ENCODE results near the gene HOXA10. TPM values are rescaled to one million over a fixed set of nuclear protein-coding genes. Genes with fewer than 3 reads are reported as not detected.

Gene HOXA10
- total RNA-seq, 4 donors from 2014 or later, result 4.0 TPM; not detected in 3

DNA sequence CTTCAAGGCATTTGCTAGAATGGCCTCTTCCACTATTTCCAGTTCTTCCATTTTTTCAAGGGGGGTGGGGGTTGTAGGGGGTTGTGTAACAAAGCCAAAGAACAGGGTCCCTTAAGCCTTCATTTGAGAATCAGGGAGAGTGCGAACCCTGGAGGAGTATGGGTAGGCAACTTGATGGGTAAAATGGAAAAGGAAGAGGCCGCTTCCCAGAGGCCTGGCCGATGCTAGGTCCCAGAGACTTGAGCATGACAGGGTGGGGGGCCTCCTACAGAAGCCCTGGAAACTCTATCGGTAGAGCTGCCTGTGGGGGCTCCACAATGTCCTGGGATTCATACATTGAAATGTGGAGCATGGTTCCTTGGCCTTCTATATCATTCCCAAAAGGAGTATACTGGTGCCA is 34.9 kb upstream of the HOXA10 start:
- WGBS, 2 donors, result 74 to 80% methylated on average over 4 of the region's 4 CpGs
- H3K4me1 ChIP-seq, result peaks cover 15 to 32% of the 10 kb centered on the region in 2 donors
- H3K27ac ChIP-seq, result no peak overlapping the region
- intact Hi-C loops (cut with DNase I), result loop anchor here (10.0 kb wide), 1 partner anchor 716 kb away; no protein-coding TSS in a partner anchor
- no peak overlapping the region for H3K4me3 ChIP-seq (replicated peaks in 1 of 3)
- no peaks in the 10 kb centered on the region for H3K9me3 ChIP-seq
- H3K27me3 ChIP-seq, result peaks cover 67% of the 10 kb centered on the region
- no peaks in the 10 kb centered on the region for H3K36me3 ChIP-seq
- DNase-seq, result no peak
- TF ChIP-seq, protein P1, sequence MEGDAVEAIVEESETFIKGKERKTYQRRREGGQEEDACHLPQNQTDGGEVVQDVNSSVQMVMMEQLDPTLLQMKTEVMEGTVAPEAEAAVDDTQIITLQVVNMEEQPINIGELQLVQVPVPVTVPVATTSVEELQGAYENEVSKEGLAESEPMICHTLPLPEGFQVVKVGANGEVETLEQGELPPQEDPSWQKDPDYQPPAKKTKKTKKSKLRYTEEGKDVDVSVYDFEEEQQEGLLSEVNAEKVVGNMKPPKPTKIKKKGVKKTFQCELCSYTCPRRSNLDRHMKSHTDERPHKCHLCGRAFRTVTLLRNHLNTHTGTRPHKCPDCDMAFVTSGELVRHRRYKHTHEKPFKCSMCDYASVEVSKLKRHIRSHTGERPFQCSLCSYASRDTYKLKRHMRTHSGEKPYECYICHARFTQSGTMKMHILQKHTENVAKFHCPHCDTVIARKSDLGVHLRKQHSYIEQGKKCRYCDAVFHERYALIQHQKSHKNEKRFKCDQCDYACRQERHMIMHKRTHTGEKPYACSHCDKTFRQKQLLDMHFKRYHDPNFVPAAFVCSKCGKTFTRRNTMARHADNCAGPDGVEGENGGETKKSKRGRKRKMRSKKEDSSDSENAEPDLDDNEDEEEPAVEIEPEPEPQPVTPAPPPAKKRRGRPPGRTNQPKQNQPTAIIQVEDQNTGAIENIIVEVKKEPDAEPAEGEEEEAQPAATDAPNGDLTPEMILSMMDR (IDR thresholded peaks at IDR 0.05), result no peak
- no peak for TF ChIP-seq POLR2A (IDR thresholded peaks at IDR 0.05)

DNA sequence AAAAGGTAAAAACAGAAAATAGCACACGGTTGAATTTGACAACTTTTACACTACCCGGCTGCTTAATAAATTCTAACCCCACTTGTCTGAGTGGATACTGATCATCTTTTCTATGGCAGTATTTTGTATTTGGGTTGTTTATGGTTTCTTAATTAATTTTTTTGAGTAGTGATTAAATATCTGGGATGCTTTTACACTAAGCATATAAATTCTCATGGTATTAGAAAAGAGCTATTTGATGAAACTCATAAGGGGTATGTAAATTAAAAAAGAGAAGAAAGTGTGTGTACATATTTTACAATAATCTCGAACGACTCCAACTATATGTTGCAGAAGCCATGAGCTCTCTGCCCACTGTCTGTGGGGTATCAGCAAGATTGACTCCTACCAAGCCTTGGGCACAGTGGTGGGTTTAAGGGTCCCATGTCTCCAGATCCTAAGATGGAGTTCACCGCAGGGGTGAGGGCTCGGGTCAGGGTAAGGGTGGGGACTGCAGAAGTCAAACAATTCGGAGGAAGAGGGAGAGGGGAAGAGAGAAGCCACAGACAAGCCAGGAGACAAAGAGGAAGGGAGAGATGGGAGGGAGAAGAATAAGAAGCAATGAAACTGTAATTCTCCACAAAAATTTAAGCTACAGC is 33.3 kb upstream of the HOXA10 start:
- TF ChIP-seq, protein P1 (IDR thresholded peaks at IDR 0.05), result no peak
- no peak for TF ChIP-seq POLR2A (IDR thresholded peaks at IDR 0.05)
- intact Hi-C loops (cut with DNase I), result loop anchor here (10.0 kb wide), 1 partner anchor 717 kb away; no protein-coding TSS in a partner anchor
- Histone ChIP-seq H3K27me3 (peaks cover 66% of the 10 kb centered on the region), H3K4me1 (peaks cover 9 to 20% of the 10 kb centered on the region in 2 donors), H3K4me3 (replicated peaks in 1 of 3) (no peak overlapping the region), H3K27ac (no peak overlapping the region), H3K9me3 (no peaks in the 10 kb centered on the region), H3K36me3 (no peaks in the 10 kb centered on the region)
- no peak for DNase-seq
- WGBS, 2 donors, result 33 to 44% methylated on average over 7 of the region's 7 CpGs

- TF ChIP-seq POLR2A (IDR thresholded peaks at IDR 0.05), result no peak
- TF ChIP-seq, protein P1 (IDR thresholded peaks at IDR 0.05), result no peak
- H3K4me3 ChIP-seq (replicated peaks in 1 of 3), result peak overlapping the region in 1 of 3 donors; percentile 6
- H3K27ac ChIP-seq, result no peak overlapping the region
- no peak for DNase-seq
- intact Hi-C loops (cut with DNase I), result loop anchor here (10.0 kb wide), 1 partner anchor 719 kb away; no protein-coding TSS in a partner anchor
- peaks cover 7 to 26% of the 10 kb centered on the region in 2 donors for H3K4me1 ChIP-seq
- no peaks in the 10 kb centered on the region for H3K36me3 ChIP-seq
- H3K27me3 ChIP-seq, result peaks cover 63% of the 10 kb centered on the region
- 9 to 10% methylated on average over 35 to 42 of the region's 52 CpGs for WGBS, 2 donors
- no peaks in the 10 kb centered on the region for H3K9me3 ChIP-seq
These were observed 31.5 kb upstream of the HOXA10 start for GRCh38 chr7:27205325-27206280.

- TF ChIP-seq POLR2A (IDR thresholded peaks at IDR 0.05), result no peak
- TF ChIP-seq, protein P1 (IDR thresholded peaks at IDR 0.05), result no peak
- 5 to 7% methylated on average over 21 to 23 of the region's 41 CpGs for WGBS, 2 donors
- Histone ChIP-seq H3K4me1 (peaks cover 5 to 27% of the 10 kb centered on the region in 2 donors), H3K27me3 (peaks cover 61% of the 10 kb centered on the region), H3K9me3 (no peaks in the 10 kb centered on the region), H3K27ac (no peak overlapping the region), H3K36me3 (no peaks in the 10 kb centered on the region), H3K4me3 (replicated peaks in 1 of 3) (peak overlapping the region in 1 of 3 donors; percentile 6)
- DNase-seq, result no peak
- intact Hi-C loops (cut with DNase I), result loop anchor here (10.0 kb wide), 1 partner anchor 720 kb away; no protein-coding TSS in a partner anchor
These were observed 30.8 kb upstream of the HOXA10 start for GRCh38 chr7:27204851-27205322.

Measured in thyroid gland (tissue), 4 donors.